Immature natural killer cell (primary cell): ENCODE measurements around the gene TNRC6C. TPM values are rescaled to one million over a fixed set of nuclear protein-coding genes. Genes with fewer than 3 reads are reported as not detected.

ENCODE experiments used
- DNase-seq, 3 donors: peaks; one replicate each; pipeline ENCODE4 v3.0.0; 2022; ENCODE audit warnings: mixed read lengths in 1 of 3
- H3K27ac Mint-ChIP-seq, 6 donors: one replicate each; pipeline ENCODE4 v1.8.0; 2020; ENCODE audit warnings: mixed read lengths in 6 of 6, mild to moderate bottlenecking in 5 of 6, inconsistent platforms in 4 of 6, moderate library complexity in 3 of 6
- H3K27me3 Mint-ChIP-seq, 3 donors: one replicate each; pipeline ENCODE4 v1.8.0; 2020 to 2021; ENCODE audit warnings: low read depth in 3 of 3, mild to moderate bottlenecking in 3 of 3, mixed read lengths in 3 of 3, moderate library complexity in 3 of 3, inconsistent platforms in 1 of 3
- H3K36me3 Mint-ChIP-seq, 3 donors: one replicate each; pipeline ENCODE4 v1.8.0; 2020; ENCODE audit warnings: mixed read lengths in 3 of 3, inconsistent platforms in 2 of 3, mild to moderate bottlenecking in 2 of 3
- H3K4me1 Mint-ChIP-seq, 2 donors: one replicate each; pipeline ENCODE4 v1.8.0; 2020; ENCODE audit warnings: inconsistent platforms in 2 of 2, mild to moderate bottlenecking in 2 of 2, mixed read lengths in 2 of 2, moderate library complexity in 1 of 2
- H3K4me3 Mint-ChIP-seq, 5 donors: one replicate each; pipeline ENCODE4 v1.8.0; 2020; ENCODE audit warnings: mild to moderate bottlenecking in 5 of 5, mixed read lengths in 5 of 5, inconsistent platforms in 3 of 5, moderate library complexity in 3 of 5
- H3K9me3 Mint-ChIP-seq, 6 donors: one replicate each; pipeline ENCODE4 v1.8.0; 2020; ENCODE audit warnings: mild to moderate bottlenecking in 6 of 6, mixed read lengths in 6 of 6, inconsistent platforms in 4 of 6, moderate library complexity in 3 of 6
- polyA plus RNA-seq, 3 donors: library from polyadenylated mRNA; unstranded; fragments of 300-500 nt; fragmentation: Illumina TruSeq; gene quantifications; one replicate each; pipeline ENCODE4 v1.2.3, GENCODE V29; 2021

Gene TNRC6C
- polyA plus RNA-seq, 3 donors from 2014 or later = 0.71 to 5.5 (median 4.8) TPM

DNA sequence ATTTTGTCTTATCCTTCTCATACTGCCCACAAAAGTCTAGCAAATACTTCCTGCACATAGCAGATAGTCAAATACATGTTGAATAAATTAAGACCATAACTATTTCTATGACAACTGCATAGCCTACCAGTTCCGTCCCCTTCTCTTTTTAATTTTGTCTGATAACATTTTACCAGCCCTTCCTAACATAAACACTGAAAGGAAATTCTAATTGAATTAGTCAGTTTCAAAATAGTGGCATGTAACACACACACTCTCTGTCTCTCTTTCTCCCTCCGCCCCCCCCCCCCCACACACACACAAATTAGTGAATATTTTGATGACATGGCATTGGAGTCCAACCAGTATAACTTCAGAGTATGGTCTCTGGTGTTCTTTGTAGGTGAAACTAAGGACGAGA, 41.8 kb downstream of the TNRC6C start:
- DNase-seq = no peak
- Mint-ChIP-seq H3K4me3 (no peak overlapping the region), H3K36me3 (peaks cover 0 to 4% (median 0%) of the 10 kb centered on the region in 3 donors), H3K4me1 (peaks cover 53 to 86% of the 10 kb centered on the region in 2 donors), H3K9me3 (no peaks in the 10 kb centered on the region), H3K27ac (peak overlapping the region in 1 of 6 donors; percentile 65), H3K27me3 (peaks cover 0 to 3% (median 0%) of the 10 kb centered on the region in 3 donors)

DNA sequence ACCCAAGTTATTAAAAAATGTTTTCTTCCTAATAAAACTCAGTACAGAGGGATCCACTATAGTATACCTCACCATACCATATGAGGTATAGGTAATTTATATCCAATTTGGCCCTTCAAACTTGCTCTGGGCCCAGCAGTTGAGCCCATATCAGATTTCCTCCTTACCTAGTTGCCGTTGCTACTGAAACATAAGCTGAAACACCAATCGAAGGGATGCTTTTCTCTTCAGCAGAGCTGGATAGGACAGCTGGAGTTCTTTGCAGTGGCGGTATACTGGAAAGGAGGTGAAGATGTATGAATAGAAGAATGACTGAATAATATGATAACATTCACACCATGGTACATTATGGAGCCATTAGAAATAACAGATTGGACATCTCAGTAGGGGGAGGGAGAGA, 42.7 kb downstream of the TNRC6C start:
- Mint-ChIP-seq H3K4me1 (peaks cover 51 to 79% of the 10 kb centered on the region in 2 donors), H3K27me3 (peaks cover 0 to 3% (median 0%) of the 10 kb centered on the region in 3 donors), H3K4me3 (no peak overlapping the region), H3K9me3 (no peaks in the 10 kb centered on the region), H3K36me3 (peaks cover 0 to 6% (median 0%) of the 10 kb centered on the region in 3 donors), H3K27ac (peak overlapping the region in 2 of 6 donors; percentile 4 to 26)
- DNase-seq = no peak

GRCh38 chr17:78001612-78002011, 43.1 kb downstream of the TNRC6C start:
- H3K9me3 Mint-ChIP-seq = no peaks in the 10 kb centered on the region
- DNase-seq = no peak
- H3K27me3 Mint-ChIP-seq = peaks cover 0 to 3% (median 0%) of the 10 kb centered on the region in 3 donors
- peaks cover 50 to 77% of the 10 kb centered on the region in 2 donors for H3K4me1 Mint-ChIP-seq
- H3K4me3 Mint-ChIP-seq = no peak overlapping the region
- peak overlapping the region in 1 of 6 donors; percentile 4 for H3K27ac Mint-ChIP-seq
- H3K36me3 Mint-ChIP-seq = peaks cover 0 to 6% (median 0%) of the 10 kb centered on the region in 3 donors

DNA sequence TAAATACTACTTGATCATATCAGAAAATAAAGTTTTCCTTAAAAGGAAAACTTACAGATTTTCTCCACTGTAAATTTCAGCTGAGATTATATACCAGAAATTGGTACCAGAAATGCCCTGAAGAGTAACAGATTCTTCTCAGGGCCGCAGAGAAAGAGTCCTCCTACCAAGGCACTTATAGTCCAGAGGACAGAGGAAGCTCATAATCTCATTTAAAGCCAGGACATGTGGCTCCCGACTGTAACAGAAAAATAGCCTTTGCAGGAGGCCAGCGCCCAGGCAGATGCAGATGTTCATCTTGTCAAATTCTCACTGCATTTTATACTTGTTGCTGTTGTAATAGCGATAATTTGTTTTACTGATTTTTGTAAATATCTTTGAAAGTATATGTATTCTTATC, 43.7 kb downstream of the TNRC6C start:
- H3K4me3 Mint-ChIP-seq = no peak overlapping the region

DNA sequence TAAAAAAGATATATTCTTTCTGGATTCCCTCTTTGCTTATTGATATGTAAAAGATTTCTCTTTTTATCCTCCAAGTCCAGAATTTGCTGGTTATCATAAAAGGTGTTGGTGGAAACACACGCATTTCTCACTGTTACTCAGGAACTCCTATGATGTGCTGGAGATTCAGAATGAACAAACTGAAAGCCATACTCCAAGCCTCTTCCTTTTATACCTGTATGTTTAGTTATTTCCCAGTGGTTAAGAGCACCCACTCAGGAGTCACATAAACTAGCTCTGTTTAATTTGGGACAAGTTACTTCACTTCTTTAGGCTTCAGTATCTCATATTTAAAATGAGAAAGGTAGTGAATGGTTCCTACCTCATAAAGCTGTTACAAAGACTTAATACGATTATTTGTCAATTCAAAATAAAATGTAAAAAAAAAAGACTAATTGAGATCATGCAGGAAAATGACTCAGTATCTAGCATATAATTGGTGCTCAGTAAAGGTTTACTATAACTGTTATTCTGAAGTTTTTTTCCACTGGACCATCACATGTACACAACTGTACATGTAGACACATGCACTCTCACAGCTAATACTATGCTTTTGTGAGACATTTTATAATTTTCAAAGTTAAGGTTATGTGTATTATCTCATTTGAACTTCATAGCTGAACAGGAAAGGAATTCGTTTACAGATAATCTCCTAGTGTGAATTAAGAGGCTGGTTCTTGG, 47.1 kb downstream of the TNRC6C start:
- H3K9me3 Mint-ChIP-seq = no peaks in the 10 kb centered on the region

More for the DNA sequence above, 43.7 kb downstream of the TNRC6C start:
- Mint-ChIP-seq H3K27ac (no peak overlapping the region), H3K4me1 (peaks cover 44 to 72% of the 10 kb centered on the region in 2 donors), H3K36me3 (peaks cover 0 to 6% (median 0%) of the 10 kb centered on the region in 3 donors), H3K27me3 (peaks cover 0 to 3% (median 0%) of the 10 kb centered on the region in 3 donors), H3K9me3 (no peaks in the 10 kb centered on the region)
- DNase-seq = no peak

GRCh38 chr17:78006338-78006737, 47.8 kb downstream of the TNRC6C start:
- DNase-seq = no peak
- Mint-ChIP-seq H3K27me3 (peaks cover 0 to 2% (median 0%) of the 10 kb centered on the region in 3 donors), H3K27ac (peak overlapping the region in 5 of 6 donors; percentile 23 to 76 (median 65)), H3K4me3 (no peak overlapping the region), H3K9me3 (no peaks in the 10 kb centered on the region), H3K4me1 (peaks cover 18 to 43% of the 10 kb centered on the region in 2 donors), H3K36me3 (peaks cover 0 to 14% (median 4%) of the 10 kb centered on the region in 3 donors)

More for the DNA sequence above, 47.1 kb downstream of the TNRC6C start:
- H3K27me3 Mint-ChIP-seq = peaks cover 0 to 2% (median 0%) of the 10 kb centered on the region in 3 donors
- H3K4me1 Mint-ChIP-seq = peaks cover 18 to 43% of the 10 kb centered on the region in 2 donors
- no peak for DNase-seq
- H3K27ac Mint-ChIP-seq = peak overlapping the region in 3 of 6 donors; percentile 23 to 75 (median 72)
- no peak overlapping the region for H3K4me3 Mint-ChIP-seq
- peaks cover 0 to 13% (median 4%) of the 10 kb centered on the region in 3 donors for H3K36me3 Mint-ChIP-seq

GRCh38 chr17:78007647-78008046, 49.1 kb downstream of the TNRC6C start:
- Mint-ChIP-seq H3K4me1 (peaks cover 15 to 34% of the 10 kb centered on the region in 2 donors), H3K27me3 (peaks cover 0 to 2% (median 0%) of the 10 kb centered on the region in 3 donors), H3K4me3 (no peak overlapping the region), H3K27ac (no peak overlapping the region), H3K9me3 (no peaks in the 10 kb centered on the region), H3K36me3 (peaks cover 3 to 26% (median 4%) of the 10 kb centered on the region in 3 donors)
- DNase-seq = no peak

DNA sequence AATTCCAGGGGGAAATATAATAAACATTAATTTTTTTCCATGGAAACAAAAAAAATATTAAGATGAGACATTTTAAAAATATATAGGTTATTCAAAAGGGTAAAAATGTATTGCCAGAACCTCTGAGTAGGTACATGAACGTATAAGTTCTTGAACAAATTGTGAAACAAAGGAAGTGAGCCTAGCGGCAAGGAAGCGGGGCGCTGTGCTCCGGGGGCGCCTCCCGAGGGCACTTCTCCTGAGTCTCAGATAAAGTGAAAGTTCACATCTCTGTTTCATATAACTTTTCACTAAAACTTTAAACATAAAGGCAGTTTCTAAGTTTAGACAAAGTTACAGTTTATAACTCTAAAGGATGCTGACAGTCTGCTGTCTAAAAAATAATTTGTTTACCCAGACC, 52.3 kb downstream of the TNRC6C start:
- H3K27ac Mint-ChIP-seq = peak overlapping the region in 1 of 6 donors; percentile 5
- no peaks in the 10 kb centered on the region for H3K9me3 Mint-ChIP-seq
- peak overlapping the region in 3 of 5 donors; percentile 14 to 40 (median 20) for H3K4me3 Mint-ChIP-seq
- no peaks in the 10 kb centered on the region for H3K27me3 Mint-ChIP-seq
- DNase-seq = no peak
- peaks cover 21 to 32% of the 10 kb centered on the region in 2 donors for H3K4me1 Mint-ChIP-seq
- peaks cover 3 to 20% (median 4%) of the 10 kb centered on the region in 3 donors for H3K36me3 Mint-ChIP-seq

DNA sequence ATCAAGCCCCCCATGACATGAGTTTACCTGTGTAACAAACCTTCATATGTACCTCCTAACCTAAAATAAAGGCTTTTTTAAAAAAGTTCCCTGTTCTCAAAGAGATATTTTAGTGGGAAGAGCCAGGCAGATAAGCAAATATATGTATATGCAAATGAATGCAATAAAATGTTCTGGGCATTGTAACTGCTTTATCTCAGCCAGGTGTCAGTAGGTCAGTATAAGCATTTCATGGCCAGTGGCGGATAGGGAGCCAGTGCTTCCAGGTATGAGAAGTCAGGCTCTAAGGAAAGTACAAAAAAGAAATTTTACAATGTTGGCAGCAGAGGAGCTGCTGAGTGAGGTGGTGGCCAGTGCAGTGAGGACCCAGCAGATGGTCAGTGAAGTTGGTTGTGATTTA, 53.9 kb downstream of the TNRC6C start:
- H3K4me1 Mint-ChIP-seq = peaks cover 21 to 32% of the 10 kb centered on the region in 2 donors
- no peaks in the 10 kb centered on the region for H3K27me3 Mint-ChIP-seq
- H3K4me3 Mint-ChIP-seq = no peak overlapping the region
- H3K36me3 Mint-ChIP-seq = peaks cover 3 to 20% (median 4%) of the 10 kb centered on the region in 3 donors
- no peak for DNase-seq
- peak overlapping the region in 1 of 6 donors; percentile 2 for H3K27ac Mint-ChIP-seq
- H3K9me3 Mint-ChIP-seq = no peaks in the 10 kb centered on the region

- peaks cover 3 to 14% (median 4%) of the 10 kb centered on the region in 3 donors for H3K36me3 Mint-ChIP-seq
- peak; percentile 43 to 58 (median 50) for DNase-seq
Measured at GRCh38 chr17:78013683-78014467, 55.4 kb downstream of the TNRC6C start.

GRCh38 chr17:78014646-78015045, 56.1 kb downstream of the TNRC6C start:
- Mint-ChIP-seq H3K27ac (peak overlapping the region in 1 of 6 donors; percentile 31), H3K36me3 (peaks cover 3 to 14% (median 4%) of the 10 kb centered on the region in 3 donors), H3K4me3 (no peak overlapping the region), H3K9me3 (no peaks in the 10 kb centered on the region), H3K4me1 (peaks cover 21 to 43% of the 10 kb centered on the region in 2 donors), H3K27me3 (no peaks in the 10 kb centered on the region)
- DNase-seq = no peak

More at GRCh38 chr17:78013683-78014467, 55.4 kb downstream of the TNRC6C start:
- Mint-ChIP-seq H3K27me3 (no peaks in the 10 kb centered on the region), H3K9me3 (no peaks in the 10 kb centered on the region), H3K4me3 (no peak overlapping the region), H3K4me1 (peaks cover 21 to 35% of the 10 kb centered on the region in 2 donors), H3K27ac (peak overlapping the region in 2 of 6 donors; percentile 34 to 58)

DNA sequence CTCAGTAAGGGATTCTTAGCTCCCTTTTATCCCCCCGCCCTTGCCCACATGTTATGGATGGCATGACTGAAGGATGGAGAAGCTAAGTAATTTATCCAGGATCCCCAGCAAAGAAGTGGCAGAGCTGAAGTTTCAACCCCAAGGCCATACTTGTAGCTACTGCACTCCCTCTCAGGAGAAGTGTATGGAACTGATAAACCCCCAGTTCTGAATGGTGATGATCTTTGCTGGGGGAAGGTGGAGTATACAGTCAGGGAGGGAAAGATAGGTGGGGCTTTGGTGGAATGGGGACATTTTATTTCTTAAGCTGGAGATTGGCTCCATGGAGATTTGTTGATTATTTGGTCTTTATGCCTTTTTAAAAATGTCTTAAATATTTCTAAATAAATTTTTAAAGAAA, 58.3 kb downstream of the TNRC6C start:
- no peak for DNase-seq
- H3K36me3 Mint-ChIP-seq = peaks cover 0 to 8% (median 3%) of the 10 kb centered on the region in 3 donors
- H3K4me1 Mint-ChIP-seq = peaks cover 11 to 41% of the 10 kb centered on the region in 2 donors
- no peak overlapping the region for H3K4me3 Mint-ChIP-seq
- no peak overlapping the region for H3K27ac Mint-ChIP-seq
- no peaks in the 10 kb centered on the region for H3K27me3 Mint-ChIP-seq
- H3K9me3 Mint-ChIP-seq = no peaks in the 10 kb centered on the region

- Mint-ChIP-seq H3K27me3 (peaks cover 0 to 2% (median 0%) of the 10 kb centered on the region in 3 donors), H3K9me3 (no peaks in the 10 kb centered on the region), H3K27ac (peak overlapping the region in 4 of 6 donors; percentile 27 to 57 (median 47)), H3K4me3 (no peak overlapping the region), H3K4me1 (peaks cover 0 to 26% of the 10 kb centered on the region in 2 donors), H3K36me3 (no peaks in the 10 kb centered on the region)
- DNase-seq = peak in 1 of 3 donors; percentile 8
Measured at GRCh38 chr17:78019367-78019975, 61.0 kb downstream of the TNRC6C start.
